ENCODE data around the gene EXOC6B. TPM values are rescaled to one million over a fixed set of nuclear protein-coding genes. Genes with fewer than 3 reads are reported as not detected.

Gene EXOC6B
- polyA plus RNA-seq, 2 of the 4 experiments (the other 2 are of a cell fraction), result 15.5 to 24.7 TPM

- no peak for FAIRE-seq
- ChIA-PET CTCF (interaction anchor here (0.6 to 3.5 kb wide), 4 partner anchors 9 to 789 kb away, joined by 3 to 18 read pairs (median 6); no protein-coding TSS in a partner anchor), POLR2A (no interaction called here)
Observed at GRCh38 chr2:72128059-72128842, 697.6 kb downstream of the EXOC6B start.

More at GRCh38 chr2:72128059-72128842, 697.6 kb downstream of the EXOC6B start:
- ATAC-seq (peak; percentile 3 to 24; a peak in 3 of 6 replicates), DNase-seq (ENCODE audit: low read depth in 1 of 2, low spot score in 1 of 2) (no peak)
- Histone ChIP-seq H3K9me3 (no peaks in the 10 kb centered on the region), H3K27ac (no peak overlapping the region), H3K4me2 (no peak overlapping the region), H3K4me3 (no peak overlapping the region), H3K4me1 (no peaks in the 10 kb centered on the region)
- WGBS (ENCODE audit: missing lambda C conversion rate), result 82% methylated on average over 24 of the region's 24 CpGs
- no peak for TF ChIP-seq RCOR1 (IDR thresholded peaks at IDR 0.05; ENCODE audit: low read depth, low read length)
- TF ChIP-seq RARB (CRISPR knock-in tag; IDR thresholded peaks at IDR 0.05), result no peak
- TF ChIP-seq TFCP2L1 (CRISPR knock-in tag; IDR thresholded peaks at IDR 0.05), result no peak
- TF ChIP-seq ATOH8 (CRISPR knock-in tag; IDR thresholded peaks at IDR 0.05; ENCODE audit: low read depth), result no peak
- no peak for TF ChIP-seq HOXB5 (CRISPR knock-in tag; IDR thresholded peaks at IDR 0.05)
- no peak for TF ChIP-seq HMGXB4 (CRISPR knock-in tag; IDR thresholded peaks at IDR 0.05; ENCODE audit: borderline replicate concordance)
- no peak for TF ChIP-seq TP53 (CRISPR knock-in tag; IDR thresholded peaks at IDR 0.05)
- TF ChIP-seq KDM5A (IDR thresholded peaks at IDR 0.05), result no peak
- no peak for TF ChIP-seq CBX2 (IDR thresholded peaks at IDR 0.05; ENCODE audit: borderline replicate concordance, low read depth)
- no peak for TF ChIP-seq SREBF2 (IDR thresholded peaks at IDR 0.05)
- TF ChIP-seq CHD4 (IDR thresholded peaks at IDR 0.05; ENCODE audit: borderline replicate concordance), result no peak
- TF ChIP-seq CTCF (IDR thresholded peaks at IDR 0.05), result no peak
- TF ChIP-seq BCL3 (IDR thresholded peaks at IDR 0.05), result no peak
- TF ChIP-seq HOXB13 (CRISPR knock-in tag; IDR thresholded peaks at IDR 0.05; ENCODE audit: low read depth), result no peak
- TF ChIP-seq MYC (IDR thresholded peaks at IDR 0.05; ENCODE audit: borderline replicate concordance, low read length), result no peak
- no peak for TF ChIP-seq ZSCAN20 (CRISPR knock-in tag; IDR thresholded peaks at IDR 0.05)
- TF ChIP-seq EHMT2 (IDR thresholded peaks at IDR 0.05; ENCODE audit: low read depth), result no peak
- no peak for TF ChIP-seq SMC3 (IDR thresholded peaks at IDR 0.05)
